SK-N-SH treated with all-trans-retinoic acid at 6 μM for 48 hours (cell line): Measurements from ENCODE around the gene APOA1.

Experiments used
- ATAC-seq: fragments of 200-7000 bp; cut with Tn5 transposase; 3 replicates; pipeline ENCODE4 v1.9.1; 2020; ENCODE audit warnings: mild to moderate bottlenecking, moderate library complexity
- BACH2 ChIP-seq: fragments of 250-450 bp; sonication (Bioruptor Pico); IDR thresholded peaks from 2 replicates; pipeline ENCODE4 v1.9.0; 2021; ENCODE audit warnings: mild to moderate bottlenecking, borderline replicate concordance
- CREB5 ChIP-seq: fragments of 250-450 bp; sonication (Bioruptor Pico); IDR thresholded peaks from 2 replicates; pipeline ENCODE4 v1.5.1; 2020; ENCODE audit warnings: low read depth, mild to moderate bottlenecking, moderate library complexity
- CSDC2 ChIP-seq: fragments of 250-450 bp; sonication (Bioruptor Pico); IDR thresholded peaks from 2 replicates; pipeline ENCODE4 v1.5.0; 2020; ENCODE audit warnings: mild to moderate bottlenecking, moderate library complexity
- ESRRG ChIP-seq: fragments of 250-450 bp; sonication (Bioruptor Pico); IDR thresholded peaks from 2 replicates; pipeline ENCODE4 v1.6.1; 2021; ENCODE audit warnings: mild to moderate bottlenecking
- GLIS3 ChIP-seq: fragments of 250-450 bp; sonication (Bioruptor Pico); IDR thresholded peaks from 2 replicates; pipeline ENCODE4 v1.5.0; 2020; ENCODE audit warnings: mild to moderate bottlenecking, moderate library complexity
- ISL1 ChIP-seq: fragments of 250-450 bp; sonication (Bioruptor Pico); IDR thresholded peaks from 2 replicates; pipeline ENCODE4 v2.1.2; 2022; ENCODE audit warnings: mild to moderate bottlenecking, moderate library complexity
- PATZ1 ChIP-seq: fragments of 250-450 bp; sonication (Bioruptor Pico); IDR thresholded peaks from 2 replicates; pipeline ENCODE4 v1.8.0; 2020; ENCODE audit warnings: mild to moderate bottlenecking, moderate library complexity, borderline replicate concordance
- PPARA ChIP-seq: fragments of 250-450 bp; sonication (Bioruptor Pico); IDR thresholded peaks from 2 replicates; pipeline ENCODE4 v1.5.0; 2020; ENCODE audit warnings: mild to moderate bottlenecking, borderline replicate concordance
- RARB ChIP-seq: fragments of 250-450 bp; sonication (Bioruptor Pico); IDR thresholded peaks from 2 replicates; pipeline ENCODE4 v1.8.0; 2021; ENCODE audit warnings: mild to moderate bottlenecking, moderate library complexity
- SNAI2 ChIP-seq: fragments of 250-450 bp; sonication (Bioruptor Pico); IDR thresholded peaks from 2 replicates; pipeline ENCODE4 v1.5.0; 2020; ENCODE audit warnings: mild to moderate bottlenecking, moderate library complexity
- TCF4 ChIP-seq: fragments of 250-450 bp; sonication (Bioruptor Pico); IDR thresholded peaks from 2 replicates; pipeline ENCODE4 v1.8.0; 2021; ENCODE audit warnings: mild to moderate bottlenecking, moderate library complexity, borderline replicate concordance
- TOX ChIP-seq: fragments of 250-450 bp; sonication (Bioruptor Pico); IDR thresholded peaks from 2 replicates; pipeline ENCODE4 v1.8.0; 2021; ENCODE audit warnings: mild to moderate bottlenecking, moderate library complexity, borderline replicate concordance
- TSHZ2 ChIP-seq: fragments of 250-450 bp; sonication (Bioruptor Pico); IDR thresholded peaks from 2 replicates; pipeline ENCODE4 v1.5.0; 2020; ENCODE audit warnings: mild to moderate bottlenecking, moderate library complexity
- ZC3H10 ChIP-seq: fragments of 250-450 bp; sonication (Bioruptor Pico); IDR thresholded peaks from 2 replicates; pipeline ENCODE4 v1.5.1; 2021; ENCODE audit warnings: mild to moderate bottlenecking, moderate library complexity
- ZFP30 ChIP-seq: fragments of 450-650 bp; formaldehyde crosslinking; IDR thresholded peaks from 2 replicates; pipeline ENCODE4 v1.5.0; 2022; ENCODE audit warnings: mild to moderate bottlenecking, moderate library complexity
- ZNF70 ChIP-seq: fragments of 450-650 bp; formaldehyde crosslinking; IDR thresholded peaks from 2 replicates; pipeline ENCODE4 v1.5.0; 2020; ENCODE audit warnings: mild to moderate bottlenecking, moderate library complexity
- ZNF8 ChIP-seq: fragments of 450-650 bp; formaldehyde crosslinking; IDR thresholded peaks from 2 replicates; pipeline ENCODE4 v1.5.0; 2020; ENCODE audit warnings: mild to moderate bottlenecking, moderate library complexity
- TF ChIP-seq, protein P1 (sequence below): fragments of 250-450 bp; sonication (Bioruptor Pico); IDR thresholded peaks from 2 replicates; pipeline ENCODE4 v1.5.1; 2021; ENCODE audit warnings: mild to moderate bottlenecking, moderate library complexity
- TF ChIP-seq, protein P2 (sequence below): fragments of 250-450 bp; sonication (Bioruptor Pico); IDR thresholded peaks from 2 replicates; pipeline ENCODE4 v1.8.0; 2021; ENCODE audit warnings: low read depth, mild to moderate bottlenecking, moderate library complexity, borderline replicate concordance

APOA1 gene

GRCh38 chr11:116881143-116881542 lies 43.7 kb upstream of the APOA1 start:
- no peak for ATAC-seq
- TF ChIP-seq ZFP30 (no peak), RARB (CRISPR knock-in tag) (no peak), TOX (no peak), GLIS3 (CRISPR knock-in tag) (no peak), ZNF8 (no peak), TCF4 (CRISPR knock-in tag) (no peak), ZNF70 (no peak)
- TF ChIP-seq, protein P1, sequence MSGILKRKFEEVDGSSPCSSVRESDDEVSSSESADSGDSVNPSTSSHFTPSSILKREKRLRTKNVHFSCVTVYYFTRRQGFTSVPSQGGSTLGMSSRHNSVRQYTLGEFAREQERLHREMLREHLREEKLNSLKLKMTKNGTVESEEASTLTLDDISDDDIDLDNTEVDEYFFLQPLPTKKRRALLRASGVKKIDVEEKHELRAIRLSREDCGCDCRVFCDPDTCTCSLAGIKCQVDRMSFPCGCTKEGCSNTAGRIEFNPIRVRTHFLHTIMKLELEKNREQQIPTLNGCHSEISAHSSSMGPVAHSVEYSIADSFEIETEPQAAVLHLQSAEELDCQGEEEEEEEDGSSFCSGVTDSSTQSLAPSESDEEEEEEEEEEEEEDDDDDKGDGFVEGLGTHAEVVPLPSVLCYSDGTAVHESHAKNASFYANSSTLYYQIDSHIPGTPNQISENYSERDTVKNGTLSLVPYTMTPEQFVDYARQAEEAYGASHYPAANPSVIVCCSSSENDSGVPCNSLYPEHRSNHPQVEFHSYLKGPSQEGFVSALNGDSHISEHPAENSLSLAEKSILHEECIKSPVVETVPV, result no peak

DNA sequence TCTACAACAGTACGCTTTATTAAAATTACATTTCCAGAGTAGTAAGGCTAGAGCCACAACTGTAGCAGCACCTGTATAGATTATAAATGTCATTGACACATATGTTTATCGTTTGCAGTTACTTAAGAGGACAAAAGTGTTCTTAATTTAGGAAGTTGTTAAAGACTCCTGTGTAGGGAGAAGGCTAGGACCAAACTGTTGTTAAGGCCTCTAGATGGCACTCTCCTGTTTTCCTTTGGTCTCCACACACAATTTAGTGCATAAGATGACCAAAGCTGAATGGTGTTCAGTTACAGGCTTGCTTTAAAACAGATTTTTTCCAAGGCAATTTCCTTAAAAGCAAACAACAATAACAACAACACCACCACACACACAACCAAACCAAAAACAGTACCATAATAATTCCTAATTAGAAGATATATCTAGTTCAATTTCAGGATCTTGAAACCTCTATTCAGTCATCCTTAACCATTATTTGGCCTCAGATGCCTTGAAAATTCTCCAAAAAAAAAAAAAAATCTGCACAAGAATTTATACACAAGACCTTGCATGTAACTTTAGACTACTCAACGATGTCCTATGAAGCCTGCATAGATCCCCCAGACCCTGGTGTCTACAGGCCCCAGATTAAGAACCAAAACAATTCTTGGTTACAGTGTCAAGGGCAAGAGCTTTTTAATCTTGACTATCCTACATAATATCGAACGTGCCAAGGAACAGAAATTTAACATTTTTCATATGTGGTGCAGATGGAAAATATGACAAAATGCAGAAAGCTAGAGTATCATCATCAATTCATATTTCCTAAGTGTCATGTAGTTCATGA lies 42.6 kb upstream of the APOA1 start:
- TF ChIP-seq TSHZ2 (CRISPR knock-in tag) (no peak), ESRRG (CRISPR knock-in tag) (no peak), RARB (CRISPR knock-in tag) (no peak), SNAI2 (no peak), ZFP30 (no peak), BACH2 (CRISPR knock-in tag) (no peak), CREB5 (CRISPR knock-in tag) (no peak), TOX (no peak)
- TF ChIP-seq, protein P2, sequence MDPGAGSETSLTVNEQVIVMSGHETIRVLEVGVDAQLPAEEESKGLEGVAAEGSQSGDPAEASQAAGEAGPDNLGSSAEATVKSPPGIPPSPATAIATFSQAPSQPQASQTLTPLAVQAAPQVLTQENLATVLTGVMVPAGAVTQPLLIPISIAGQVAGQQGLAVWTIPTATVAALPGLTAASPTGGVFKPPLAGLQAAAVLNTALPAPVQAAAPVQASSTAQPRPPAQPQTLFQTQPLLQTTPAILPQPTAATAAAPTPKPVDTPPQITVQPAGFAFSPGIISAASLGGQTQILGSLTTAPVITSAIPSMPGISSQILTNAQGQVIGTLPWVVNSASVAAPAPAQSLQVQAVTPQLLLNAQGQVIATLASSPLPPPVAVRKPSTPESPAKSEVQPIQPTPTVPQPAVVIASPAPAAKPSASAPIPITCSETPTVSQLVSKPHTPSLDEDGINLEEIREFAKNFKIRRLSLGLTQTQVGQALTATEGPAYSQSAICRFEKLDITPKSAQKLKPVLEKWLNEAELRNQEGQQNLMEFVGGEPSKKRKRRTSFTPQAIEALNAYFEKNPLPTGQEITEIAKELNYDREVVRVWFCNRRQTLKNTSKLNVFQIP (CRISPR knock-in tag), result no peak
- peak; percentile 100 for ATAC-seq

DNA sequence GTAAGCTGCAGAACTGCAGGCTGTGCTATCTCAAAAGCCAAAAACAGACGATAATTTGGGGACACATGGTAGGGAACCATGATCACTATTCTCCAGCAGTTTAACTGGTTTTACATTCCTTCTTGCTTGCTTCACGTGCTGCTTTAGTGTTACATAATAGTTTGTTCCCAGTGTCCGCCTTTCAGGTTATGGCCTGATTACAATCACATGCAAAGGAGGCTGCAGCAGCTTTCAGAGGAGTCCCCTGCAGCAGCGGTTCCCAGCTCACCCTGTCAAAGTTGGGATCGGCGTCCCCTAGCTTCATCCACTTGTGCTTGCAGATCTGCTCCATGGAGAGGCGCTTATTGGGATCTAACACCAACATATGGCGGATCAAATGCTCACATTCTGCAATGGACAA lies 39.2 kb upstream of the APOA1 start:
- ATAC-seq, result no peak
- TF ChIP-seq ZFP30, result no peak
- no peak for TF ChIP-seq PPARA (CRISPR knock-in tag)
- no peak for TF ChIP-seq ZC3H10 (CRISPR knock-in tag)
- no peak for TF ChIP-seq TSHZ2 (CRISPR knock-in tag)
- no peak for TF ChIP-seq PATZ1 (CRISPR knock-in tag)
- no peak for TF ChIP-seq CSDC2
- no peak for TF ChIP-seq CREB5 (CRISPR knock-in tag)
- TF ChIP-seq GLIS3 (CRISPR knock-in tag), result no peak
- TF ChIP-seq TOX, result no peak
- TF ChIP-seq ZNF8, result no peak
- no peak for TF ChIP-seq ZNF70
- TF ChIP-seq ISL1 (CRISPR knock-in tag), result no peak
- TF ChIP-seq BACH2 (CRISPR knock-in tag), result no peak
